ENCODE results near the gene SLC25A44.
"Not testable (repeated sequence)": the region's sequence is repeated elsewhere in the genome, so short reads cannot be mapped to it uniquely, and the experiment has no call there.

SLC25A44 gene

DNA sequence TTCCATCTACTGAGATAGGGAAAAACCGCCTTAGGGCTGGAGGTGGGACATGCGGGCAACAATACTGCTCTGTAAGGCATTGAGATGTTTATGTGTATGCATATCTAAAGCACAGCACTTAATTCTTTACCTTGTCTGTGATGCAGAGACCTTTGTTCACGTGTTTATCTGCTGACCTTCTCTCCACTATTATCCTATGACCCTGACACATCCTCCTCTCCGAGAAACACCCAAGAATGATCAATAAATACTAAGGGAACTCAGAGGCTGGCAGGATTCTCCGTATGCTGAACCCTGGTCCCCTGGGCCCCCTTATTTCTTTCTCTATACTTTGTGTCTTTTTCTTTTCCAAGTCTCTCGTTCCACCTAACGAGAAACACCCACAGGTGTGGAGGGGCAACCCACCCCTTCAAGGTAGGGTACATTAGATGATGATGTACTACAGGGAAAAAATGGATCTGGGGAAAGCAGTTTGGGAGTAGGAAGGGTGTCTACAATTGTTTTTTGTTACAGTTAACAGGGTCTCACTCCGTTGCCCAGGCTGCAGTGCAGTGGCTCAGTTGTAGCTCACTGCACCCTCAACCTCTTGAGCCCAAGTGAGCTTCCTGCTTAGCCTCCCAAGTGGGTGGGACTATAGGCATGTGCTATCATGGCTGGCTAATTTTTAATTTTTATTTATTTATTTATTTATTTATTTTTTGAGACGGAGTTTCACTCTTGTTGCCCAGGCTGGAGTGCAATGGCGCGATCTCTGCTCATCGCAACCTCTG lies 11.7 kb upstream of the SLC25A44 start:
- not testable (repeated sequence) for H3K4me3 Mint-ChIP-seq; DNase-seq (ENCODE audit: low spot score in 2 of 2); H3K27ac Mint-ChIP-seq; H3K9me3 Mint-ChIP-seq; H3K4me1 Mint-ChIP-seq; ATAC-seq
- peaks cover 11% of the 10 kb centered on the region for H3K36me3 Mint-ChIP-seq

DNA sequence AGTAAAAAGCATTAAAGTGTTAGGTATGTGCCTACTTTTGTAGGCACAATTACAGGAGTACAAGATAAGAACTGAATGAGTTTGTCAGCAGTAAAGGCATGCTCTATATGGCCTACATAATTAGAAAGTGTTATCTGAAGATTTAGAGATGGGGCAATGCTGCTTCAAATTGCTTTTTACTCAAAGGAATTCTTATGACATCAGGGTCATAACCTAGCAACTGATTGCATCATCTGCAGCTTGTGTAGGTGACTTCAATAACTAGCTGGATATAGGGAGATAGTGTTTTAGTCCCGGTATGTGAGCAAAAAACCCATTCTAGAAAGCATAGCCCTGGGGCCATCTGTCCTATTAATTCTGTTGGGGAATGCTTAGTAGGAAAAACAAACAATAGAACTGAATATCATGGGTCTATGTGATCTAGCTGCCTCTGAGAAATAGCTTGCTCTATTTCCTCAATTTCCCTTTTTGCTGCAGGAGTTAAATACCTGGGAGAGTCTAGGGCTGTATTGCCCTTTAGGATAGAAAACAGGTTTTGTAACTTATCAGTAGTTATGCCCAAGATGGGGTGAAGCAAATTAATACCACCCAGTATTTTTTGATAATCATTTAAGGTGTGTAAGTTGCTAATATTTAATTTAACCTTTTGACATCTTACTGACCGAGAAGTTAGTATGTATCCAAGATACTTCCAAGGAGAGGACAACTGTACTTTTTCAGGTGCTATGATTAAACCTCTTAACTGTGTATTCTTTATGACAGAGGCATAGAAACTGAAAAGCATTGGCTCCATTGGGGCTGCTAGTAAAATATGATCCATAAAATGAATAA lies 7.3 kb upstream of the SLC25A44 start:
- not testable (repeated sequence) for H3K4me3 Mint-ChIP-seq; DNase-seq (ENCODE audit: low spot score in 2 of 2); H3K9me3 Mint-ChIP-seq; H3K4me1 Mint-ChIP-seq; H3K27ac Mint-ChIP-seq; ATAC-seq; H3K36me3 Mint-ChIP-seq

DNA sequence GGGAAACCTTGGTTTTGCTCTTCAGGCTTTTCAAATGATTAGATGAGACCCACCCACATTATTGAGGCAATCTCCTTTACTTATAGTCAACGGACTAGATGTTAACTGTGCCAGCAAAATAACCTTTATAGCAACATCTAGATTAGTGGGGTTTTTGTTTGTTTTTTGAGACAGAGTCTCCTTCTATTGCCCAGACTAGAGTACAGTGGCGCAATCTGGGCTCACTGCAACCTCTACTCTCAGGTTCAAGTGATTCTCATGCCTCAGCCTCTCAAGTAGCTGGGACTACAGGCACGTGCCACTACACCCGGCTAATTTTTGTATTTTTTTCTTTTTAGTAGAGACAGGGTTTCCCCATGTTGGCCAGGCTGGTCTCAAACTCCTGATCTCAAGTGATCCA lies 3.6 kb upstream of the SLC25A44 start:
- not testable (repeated sequence) for H3K4me3 Mint-ChIP-seq; H3K9me3 Mint-ChIP-seq; H3K27ac Mint-ChIP-seq; DNase-seq (ENCODE audit: low spot score in 2 of 2); ATAC-seq
- H3K4me1 Mint-ChIP-seq: peaks cover 23% of the 10 kb centered on the region
- H3K36me3 Mint-ChIP-seq: peaks cover 10% of the 10 kb centered on the region

DNA sequence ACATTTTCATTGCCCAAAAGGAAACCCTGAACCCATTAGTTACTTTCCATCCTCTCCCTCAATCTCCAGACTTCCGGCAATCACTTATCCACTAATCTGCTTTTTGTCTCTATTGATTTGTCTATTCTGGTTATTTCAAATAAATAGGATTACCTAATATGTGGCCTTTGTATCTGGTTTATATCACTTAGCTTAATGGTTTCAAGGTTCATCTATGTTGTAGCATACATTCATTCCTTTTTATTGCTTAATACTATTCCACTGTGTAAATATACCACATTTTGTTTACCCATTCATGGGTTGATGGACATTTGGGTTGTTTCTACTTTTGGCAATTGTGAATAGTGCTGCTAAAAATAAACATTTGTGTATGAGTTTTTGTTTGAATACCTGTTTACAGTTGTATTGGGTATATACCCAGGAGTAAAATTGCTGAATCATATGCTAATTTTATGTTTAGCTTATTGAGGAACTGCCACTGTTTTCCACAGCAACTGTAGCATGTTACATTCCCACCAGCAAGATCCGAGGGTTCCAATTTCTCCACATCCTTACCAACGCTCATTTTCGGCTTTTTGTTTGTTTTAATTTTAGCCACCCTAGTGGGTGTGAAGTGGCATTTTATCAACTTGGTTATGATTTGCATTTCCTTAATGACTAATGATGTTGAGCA lies 2.5 kb upstream of the SLC25A44 start:
- no peak for ATAC-seq
- Mint-ChIP-seq H3K4me1 (peaks cover 34% of the 10 kb centered on the region), H3K9me3 (no peaks in the 10 kb centered on the region), H3K36me3 (peaks cover 10% of the 10 kb centered on the region), H3K27ac (no peak overlapping the region), H3K4me3 (no peak overlapping the region)
- no peak for DNase-seq (ENCODE audit: low spot score in 2 of 2)

DNA sequence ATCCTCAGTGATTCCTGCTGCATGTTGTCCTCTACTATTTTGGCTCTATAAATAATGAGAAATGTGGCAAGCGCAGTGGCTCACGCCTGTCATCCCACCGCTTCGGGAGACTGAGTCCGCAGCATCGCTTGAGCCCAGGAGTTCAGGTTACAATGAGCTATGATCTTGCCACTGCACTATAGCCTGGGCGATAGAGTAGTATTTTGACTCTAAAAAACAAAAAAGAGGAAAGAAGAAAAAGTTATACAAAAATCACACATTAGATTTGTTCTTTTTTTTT lies 756 bp upstream of the SLC25A44 start:
- DNase-seq (ENCODE audit: low spot score in 2 of 2): no peak
- H3K27ac Mint-ChIP-seq: peak overlapping the region; percentile 96
- no peaks in the 10 kb centered on the region for H3K9me3 Mint-ChIP-seq
- peaks cover 48% of the 10 kb centered on the region for H3K4me1 Mint-ChIP-seq
- H3K36me3 Mint-ChIP-seq: peaks cover 18% of the 10 kb centered on the region
- no peak for ATAC-seq
- peak overlapping the region; percentile 97 for H3K4me3 Mint-ChIP-seq

DNA sequence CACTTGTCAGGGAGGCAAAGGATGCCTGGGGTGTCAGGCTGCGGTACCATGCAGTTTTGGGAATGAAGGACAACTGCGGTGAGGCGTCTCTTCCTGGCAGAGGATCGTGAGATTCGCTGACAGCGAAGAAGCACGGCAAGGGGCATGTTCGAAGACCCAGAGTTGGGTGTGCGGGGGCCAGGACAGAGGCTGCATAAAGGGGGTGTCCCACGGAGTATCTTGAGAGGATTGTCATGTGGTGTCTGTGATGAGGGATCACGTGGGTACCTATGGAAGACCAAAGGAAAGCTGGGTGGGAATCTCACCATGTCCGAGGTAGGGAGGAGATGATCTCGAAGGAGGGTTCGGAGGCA lies 372 bp downstream of the SLC25A44 start:
- Mint-ChIP-seq H3K4me1 (peaks cover 60% of the 10 kb centered on the region), H3K9me3 (no peaks in the 10 kb centered on the region), H3K4me3 (peak overlapping the region; percentile 97), H3K36me3 (peaks cover 18% of the 10 kb centered on the region), H3K27ac (peak overlapping the region; percentile 96)
- ATAC-seq: no peak
- DNase-seq (ENCODE audit: low spot score in 2 of 2): no peak

DNA sequence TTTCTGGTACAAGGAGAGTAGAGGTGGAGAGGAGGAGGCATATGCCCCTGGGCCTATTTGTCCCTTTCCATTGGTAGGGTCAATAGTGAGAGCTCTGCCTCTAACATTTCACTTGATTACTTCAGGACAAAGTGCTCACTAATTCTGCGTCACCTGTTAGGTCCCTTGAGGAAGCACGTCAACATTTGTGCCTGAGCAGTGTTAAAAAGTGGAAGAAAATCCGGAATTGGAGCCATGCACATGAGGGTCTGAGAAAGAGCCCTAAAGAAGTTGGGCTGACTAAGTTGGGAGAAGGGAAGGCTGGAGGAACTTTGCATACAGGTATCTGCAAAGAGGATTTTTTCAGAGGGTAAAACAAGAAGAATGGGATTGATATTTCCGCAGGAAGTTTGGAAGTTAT lies 1.9 kb downstream of the SLC25A44 start:
- no peak for DNase-seq (ENCODE audit: low spot score in 2 of 2)
- H3K4me3 Mint-ChIP-seq: peak overlapping the region; percentile 97
- no peaks in the 10 kb centered on the region for H3K9me3 Mint-ChIP-seq
- H3K36me3 Mint-ChIP-seq: peaks cover 18% of the 10 kb centered on the region
- ATAC-seq: no peak
- peak overlapping the region; percentile 20 for H3K27ac Mint-ChIP-seq
- peaks cover 75% of the 10 kb centered on the region for H3K4me1 Mint-ChIP-seq

DNA sequence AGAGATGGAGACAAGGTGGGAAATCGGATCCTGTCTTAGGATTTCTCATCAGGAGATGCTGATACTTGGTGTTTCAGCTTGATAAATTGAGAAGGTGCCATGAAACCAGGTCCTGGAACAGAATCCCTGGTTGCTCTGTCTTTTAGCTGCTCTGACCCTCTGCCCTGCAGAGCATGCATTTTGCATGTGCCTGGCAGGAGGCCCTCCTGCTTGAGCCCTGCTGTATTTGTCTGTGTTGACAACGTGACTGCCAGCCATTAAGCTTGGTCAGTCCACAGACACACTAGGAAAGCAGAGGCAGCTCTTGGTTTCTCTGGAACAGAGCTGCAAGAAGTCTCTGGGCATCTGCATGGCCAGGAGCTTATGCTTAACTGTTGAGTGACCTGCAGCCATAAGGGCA lies 2.5 kb downstream of the SLC25A44 start:
- peaks cover 75% of the 10 kb centered on the region for H3K4me1 Mint-ChIP-seq
- no peak for DNase-seq (ENCODE audit: low spot score in 2 of 2)
- peaks cover 18% of the 10 kb centered on the region for H3K36me3 Mint-ChIP-seq
- H3K4me3 Mint-ChIP-seq: peak overlapping the region; percentile 97
- ATAC-seq: no peak
- peak overlapping the region; percentile 20 for H3K27ac Mint-ChIP-seq
- H3K9me3 Mint-ChIP-seq: no peaks in the 10 kb centered on the region

DNA sequence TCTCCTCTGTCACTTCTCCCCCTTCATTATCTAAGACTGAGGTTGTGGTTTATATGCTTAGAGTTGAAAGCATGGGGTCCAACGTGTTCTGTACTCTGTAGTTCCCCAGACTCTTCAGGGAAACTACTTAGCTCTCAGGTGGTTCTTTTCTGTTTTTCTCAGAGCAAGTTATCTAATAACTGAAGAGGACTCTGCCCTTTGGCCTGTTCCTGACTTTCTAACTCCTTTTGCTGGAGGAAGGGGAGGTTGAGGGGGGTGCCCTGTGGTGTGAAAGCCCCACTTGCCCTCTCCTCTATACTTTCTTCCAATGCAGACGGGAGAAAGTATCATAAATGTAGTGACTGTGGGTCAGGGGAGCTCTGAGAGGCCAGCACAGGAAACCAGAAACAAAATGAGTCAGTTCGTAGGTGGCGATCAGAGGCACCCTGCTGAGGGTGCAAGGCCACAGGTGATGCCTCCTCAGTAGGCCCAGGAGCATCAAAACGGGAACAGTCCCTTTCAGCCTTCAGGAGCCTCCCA lies 5.0 kb downstream of the SLC25A44 start:
- Mint-ChIP-seq H3K4me3 (no peak overlapping the region), H3K4me1 (peaks cover 59% of the 10 kb centered on the region), H3K9me3 (no peaks in the 10 kb centered on the region), H3K36me3 (peaks cover 12% of the 10 kb centered on the region), H3K27ac (peak overlapping the region; percentile 90)
- no peak for DNase-seq (ENCODE audit: low spot score in 2 of 2)
- ATAC-seq: peak; percentile 88

DNA sequence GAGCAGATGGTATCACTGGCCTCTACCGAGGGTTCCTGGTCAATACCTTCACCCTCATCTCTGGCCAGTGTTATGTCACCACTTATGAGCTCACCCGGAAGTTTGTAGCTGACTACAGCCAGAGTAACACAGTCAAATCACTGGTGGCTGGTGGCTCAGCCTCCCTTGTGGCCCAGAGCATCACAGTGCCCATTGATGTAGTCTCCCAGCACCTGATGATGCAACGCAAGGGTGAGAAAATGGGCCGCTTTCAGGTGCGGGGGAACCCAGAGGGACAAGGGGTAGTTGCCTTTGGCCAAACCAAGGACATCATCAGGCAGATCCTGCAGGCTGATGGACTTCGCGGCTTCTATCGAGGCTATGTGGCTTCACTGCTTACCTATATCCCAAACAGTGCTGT lies 6.1 kb downstream of the SLC25A44 start:
- Mint-ChIP-seq H3K9me3 (no peaks in the 10 kb centered on the region), H3K4me1 (peaks cover 52% of the 10 kb centered on the region), H3K36me3 (peaks cover 7% of the 10 kb centered on the region), H3K4me3 (no peak overlapping the region), H3K27ac (peak overlapping the region; percentile 90)
- peak; percentile 45 for ATAC-seq
- no peak for DNase-seq (ENCODE audit: low spot score in 2 of 2)

DNA sequence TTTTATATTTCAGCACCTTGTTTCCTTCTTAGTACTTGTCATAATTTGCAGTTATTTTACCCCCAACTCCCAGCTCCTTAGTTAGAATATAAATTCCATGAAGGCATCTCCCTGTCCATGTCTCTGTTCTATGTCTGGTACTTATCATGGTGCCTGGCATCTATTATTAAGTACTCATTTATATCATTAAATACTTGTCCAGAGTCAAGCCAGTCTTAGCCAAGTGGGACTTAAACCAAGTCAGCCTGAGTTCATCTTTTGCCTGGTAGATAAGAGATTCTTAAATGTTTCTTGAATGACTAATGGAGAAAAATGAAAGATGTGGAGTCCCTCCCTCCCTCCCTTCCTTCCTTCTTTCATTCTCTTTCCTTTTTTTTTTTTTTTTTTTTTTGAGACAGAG lies 9.4 kb downstream of the SLC25A44 start:
- Mint-ChIP-seq H3K4me1 (peaks cover 24% of the 10 kb centered on the region), H3K36me3 (no peaks in the 10 kb centered on the region), H3K9me3 (no peaks in the 10 kb centered on the region), H3K4me3 (no peak overlapping the region), H3K27ac (no peak overlapping the region)
- no peak for DNase-seq (ENCODE audit: low spot score in 2 of 2)
- no peak for ATAC-seq

DNA sequence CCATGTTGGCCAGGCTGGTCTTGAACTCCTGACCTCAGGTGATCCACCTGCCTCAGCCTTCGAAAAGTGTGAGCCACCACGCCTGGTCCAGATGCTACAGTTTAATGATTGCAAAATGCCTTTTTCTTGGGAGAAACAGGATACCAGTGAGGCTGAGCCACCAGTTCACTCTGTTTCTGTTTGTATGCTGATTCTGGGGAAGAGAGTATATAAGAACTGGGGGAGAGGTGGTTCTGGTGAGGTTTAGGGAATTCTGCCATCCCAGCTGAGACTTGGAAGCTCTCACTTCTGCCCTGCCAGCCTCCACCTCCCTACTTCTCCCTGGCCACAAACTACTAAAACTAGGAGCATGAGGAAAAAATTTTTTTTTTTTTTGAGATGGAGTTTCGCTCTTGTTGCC lies 10.8 kb downstream of the SLC25A44 start:
- DNase-seq (ENCODE audit: low spot score in 2 of 2): no peak
- Mint-ChIP-seq H3K4me1 (peaks cover 11% of the 10 kb centered on the region), H3K9me3 (no peaks in the 10 kb centered on the region), H3K36me3 (no peaks in the 10 kb centered on the region), H3K27ac (no peak overlapping the region), H3K4me3 (no peak overlapping the region)
- no peak for ATAC-seq

DNA sequence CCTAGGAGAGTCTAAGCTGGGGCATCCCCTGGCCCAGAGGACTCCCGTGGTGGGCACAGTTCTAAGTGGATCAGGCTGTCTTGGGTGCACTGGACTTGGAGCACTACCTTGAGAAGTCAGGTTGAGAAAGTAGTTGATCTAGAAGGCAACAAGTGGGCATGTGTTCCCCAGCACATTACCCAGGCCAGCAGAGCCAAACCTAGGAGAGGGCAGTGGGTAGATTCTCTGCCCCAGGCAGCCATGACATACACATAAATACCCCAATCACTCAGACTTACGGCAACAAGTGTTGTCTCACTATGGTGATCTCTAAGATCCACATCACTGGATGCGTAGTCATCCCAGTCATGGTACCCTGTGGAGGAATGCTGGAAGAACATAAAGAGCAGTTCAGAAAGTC lies 17.3 kb downstream of the SLC25A44 start:
- peaks cover 57% of the 10 kb centered on the region for H3K36me3 Mint-ChIP-seq
- DNase-seq (ENCODE audit: low spot score in 2 of 2): no peak
- no peak overlapping the region for H3K4me3 Mint-ChIP-seq
- H3K4me1 Mint-ChIP-seq: peaks cover 23% of the 10 kb centered on the region
- ATAC-seq: no peak
- H3K9me3 Mint-ChIP-seq: no peaks in the 10 kb centered on the region
- H3K27ac Mint-ChIP-seq: peak overlapping the region; percentile 95

DNA sequence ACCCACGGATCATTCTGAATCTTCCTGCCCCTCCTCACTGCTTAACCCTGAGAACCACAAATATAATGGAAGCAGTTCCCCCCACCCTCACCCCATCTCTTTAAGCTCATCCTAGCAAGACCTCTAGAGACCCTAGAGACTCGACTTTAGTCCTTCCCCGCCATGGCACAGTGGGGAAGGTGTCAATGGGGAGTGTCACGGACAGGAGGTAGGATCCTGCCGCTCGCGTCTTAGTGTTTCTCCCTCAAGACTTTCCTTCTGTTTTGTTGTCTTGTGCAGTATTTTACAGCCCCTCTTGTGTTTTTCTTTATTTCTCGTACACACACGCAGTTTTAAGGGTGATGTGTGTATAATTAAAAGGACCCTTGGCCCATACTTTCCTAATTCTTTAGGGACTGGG lies 18.2 kb downstream of the SLC25A44 start:
- Mint-ChIP-seq H3K9me3 (no peaks in the 10 kb centered on the region), H3K36me3 (peaks cover 59% of the 10 kb centered on the region), H3K4me1 (peaks cover 23% of the 10 kb centered on the region)

DNA sequence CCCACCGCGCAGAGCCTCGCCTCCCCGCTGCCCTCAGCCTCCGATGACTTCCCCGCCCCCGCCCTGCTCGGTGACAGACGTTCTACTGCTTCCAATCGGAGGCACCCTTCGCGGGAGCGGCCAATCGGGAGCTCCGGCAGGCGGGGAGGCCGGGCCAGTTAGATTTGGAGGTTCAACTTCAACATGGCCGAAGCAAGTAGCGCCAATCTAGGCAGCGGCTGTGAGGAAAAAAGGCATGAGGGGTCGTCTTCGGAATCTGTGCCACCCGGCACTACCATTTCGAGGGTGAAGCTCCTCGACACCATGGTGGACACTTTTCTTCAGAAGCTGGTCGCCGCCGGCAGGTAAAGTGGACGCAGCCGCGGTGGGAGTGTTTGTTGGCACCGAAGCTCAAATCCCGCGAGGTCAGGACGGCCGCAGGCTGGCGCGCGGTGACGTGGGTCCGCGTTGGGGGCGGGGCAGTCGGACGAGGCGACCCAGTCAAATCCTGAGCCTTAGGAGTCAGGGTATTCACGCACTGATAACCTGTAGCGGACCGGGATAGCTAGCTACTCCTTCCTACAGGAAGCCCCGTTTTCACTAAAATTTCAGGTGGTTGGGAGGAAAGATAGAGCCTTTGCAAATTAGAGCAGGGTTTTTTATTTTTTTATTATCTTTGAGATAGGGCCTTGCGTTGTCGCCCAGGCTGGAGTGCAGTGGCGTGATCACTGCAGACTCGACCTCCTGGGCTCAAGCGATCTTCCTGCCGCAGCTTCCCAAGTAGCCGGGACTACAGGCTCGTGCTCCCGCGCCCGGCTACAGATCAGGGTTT lies 19.1 kb downstream of the SLC25A44 start, which contains the start of gene PMF1:
PMF1 (plus strand) TSS at position 175 of the 811 bp plus-strand sequence; CDS start at position 184, 9 bp downstream.
- Mint-ChIP-seq H3K4me1 (peaks cover 32% of the 10 kb centered on the region), H3K27ac (peak within 1 kb of the TSS; percentile 95), H3K36me3 (peaks cover 68% of the 10 kb centered on the region), H3K4me3 (peak within 1 kb of the TSS; percentile 87), H3K9me3 (no peaks in the 10 kb centered on the region)
- peak; percentile 95 for ATAC-seq
- peak; percentile 91 to 98 for DNase-seq (ENCODE audit: low spot score in 2 of 2)

More for the DNA sequence above, 18.2 kb downstream of the SLC25A44 start:
- Mint-ChIP-seq H3K27ac (peak overlapping the region; percentile 95), H3K4me3 (peak overlapping the region; percentile 87)
- ATAC-seq (no peak), DNase-seq (ENCODE audit: low spot score in 2 of 2) (no peak)
